ENCODE results near the gene ADCY7.

Gene ADCY7

GRCh38 chr16:50313596-50314478, 47.5 kb downstream of the ADCY7 start:
- no peak for DNase-seq (ENCODE audit: low spot score)

- DNase-seq (ENCODE audit: low spot score) = no peak
Measured at GRCh38 chr16:50314665-50315064, 48.3 kb downstream of the ADCY7 start.

- DNase-seq (ENCODE audit: low spot score) = no peak
Measured at GRCh38 chr16:50315346-50315997, 49.1 kb downstream of the ADCY7 start.

GRCh38 chr16:50316102-50316847, 49.9 kb downstream of the ADCY7 start:
- DNase-seq (ENCODE audit: low spot score) = no peak

- no peak for DNase-seq (ENCODE audit: low spot score)
Measured at GRCh38 chr16:50316848-50317630, 50.7 kb downstream of the ADCY7 start.

- no peak for DNase-seq (ENCODE audit: low spot score)
Measured at GRCh38 chr16:50318796-50319578, 52.6 kb downstream of the ADCY7 start.

GRCh38 chr16:50320310-50320709, 54.0 kb downstream of the ADCY7 start:
- no peak for DNase-seq (ENCODE audit: low spot score)

- no peak for DNase-seq (ENCODE audit: low spot score)
Measured at GRCh38 chr16:50322333-50322732, 56.0 kb downstream of the ADCY7 start.

- no peak for DNase-seq (ENCODE audit: low spot score)
Measured at GRCh38 chr16:50323335-50324011, 57.1 kb downstream of the ADCY7 start.

- DNase-seq (ENCODE audit: low spot score) = no peak
Measured at GRCh38 chr16:50324345-50324744, 58.0 kb downstream of the ADCY7 start.

- no peak for DNase-seq (ENCODE audit: low spot score)
Measured at GRCh38 chr16:50326264-50326663, 59.9 kb downstream of the ADCY7 start.

- no peak for DNase-seq (ENCODE audit: low spot score)
Measured at GRCh38 chr16:50326835-50327465, 60.6 kb downstream of the ADCY7 start.

GRCh38 chr16:50329446-50330189, 63.3 kb downstream of the ADCY7 start:
- DNase-seq (ENCODE audit: low spot score) = no peak

GRCh38 chr16:50331570-50331969, 65.2 kb downstream of the ADCY7 start:
- no peak for DNase-seq (ENCODE audit: low spot score)

- DNase-seq (ENCODE audit: low spot score) = no peak
Measured at GRCh38 chr16:50332599-50332998, 66.2 kb downstream of the ADCY7 start.

- DNase-seq (ENCODE audit: low spot score) = no peak
Measured at GRCh38 chr16:50334106-50334975, 68.0 kb downstream of the ADCY7 start.

- DNase-seq (ENCODE audit: low spot score) = no peak
Measured at GRCh38 chr16:50335196-50335958, 69.0 kb downstream of the ADCY7 start.

- no peak for DNase-seq (ENCODE audit: low spot score)
Measured at GRCh38 chr16:50336884-50337283, 70.5 kb downstream of the ADCY7 start.
